Stomach (tissue), 9 donors: ENCODE measurements around the gene PORCN. TPM values are rescaled to one million over a fixed set of nuclear protein-coding genes. Genes with fewer than 3 reads are reported as not detected.

Experiments
- DNase-seq, 2 donors: peaks; one replicate each; pipeline versions ENCODE4 v3.0.0 to v3.0.0-alpha.2; 2013 to 2019
- H3K27ac ChIP-seq, 5 donors: fragments of 200-600 bp in 4 of 5; sonication (generic) in 4 of 5; one replicate each; pipeline ENCODE4 v1.5.1; 2013 to 2019; ENCODE audit warnings: mild to moderate bottlenecking in 1 of 5, moderate library complexity in 1 of 5
- H3K27me3 ChIP-seq, 3 donors: fragments of 200-600 bp; sonication (generic); one replicate each; pipeline ENCODE4 v1.5.1; 2017 to 2019; ENCODE audit warnings: mixed run types in 1 of 3
- H3K36me3 ChIP-seq, 4 donors: fragments of 200-600 bp; sonication (generic); 1 replicate in 3 of 4; 2 replicates in 1 of 4; pipeline ENCODE4 v1.5.1; 2016 to 2019
- H3K4me1 ChIP-seq, 4 donors: fragments of 200-600 bp; sonication (generic); one replicate each; pipeline ENCODE4 v1.5.1; 2016 to 2019
- H3K4me3 ChIP-seq, 4 donors: fragments of 200-600 bp; sonication (generic) in 3 of 4; one replicate each; pipeline ENCODE4 v1.5.1; 2016 to 2019; ENCODE audit warnings: mild to moderate bottlenecking in 1 of 4
- H3K9me3 ChIP-seq, 4 donors: fragments of 200-600 bp; sonication (generic); one replicate each; pipeline ENCODE4 v1.5.1; 2016 to 2019
- CTCF ChIP-seq, 7 experiments: fragments of 450-650 bp in 4 of 7; fragments of 200-600 bp in 3 of 7; sonication (generic) in 3 of 7; IDR thresholded peaks; one replicate each; pipeline ENCODE4 v1.5.1; 2016 to 2019; ENCODE audit warnings: antibody characterized with exemption in 7 of 7, control low read depth in 2 of 7, mild to moderate bottlenecking in 1 of 7
- EP300 ChIP-seq: sonication (generic); formaldehyde crosslinking; IDR thresholded peaks from one replicate; pipeline ENCODE4 v1.6.1; 2017; ENCODE audit warnings: antibody characterized with exemption
- POLR2A ChIP-seq, 4 donors: fragments of 450-650 bp; IDR thresholded peaks; one replicate each; pipeline ENCODE4 v1.6.1; 2016; ENCODE audit warnings: antibody characterized with exemption in 4 of 4, control low read depth in 2 of 4, mild to moderate bottlenecking in 1 of 4, moderate library complexity in 1 of 4
- POLR2AphosphoS5 ChIP-seq, 3 donors: sonication (generic); formaldehyde crosslinking; IDR thresholded peaks; one replicate each; pipeline ENCODE4 v1.6.1; 2016; ENCODE audit warnings: antibody characterized with exemption in 3 of 3
- WGBS, 5 donors: extraction: QIAGEN DNeasy Blood & Tissue Kit in 3 of 5; methylation state at CpG; one replicate each; pipeline versions ENCODE4 v1.1.5 to v1.1.7; 2013 to 2018; 5-methylcytosine and 5-hydroxymethylcytosine counted together
- intact Hi-C: fragments of 100-400 bp; cut with DNase I; formaldehyde crosslinking; loops from one replicate; pipeline ENCODE4 v1.15.1; 2023; ENCODE audit warnings: low total_unique reads
- polyA plus RNA-seq, 3 donors: library from polyadenylated mRNA; stranded (reverse); fragments of 200-250 nt; gene quantifications; one replicate each; pipeline ENCODE4 v1.2.3, GENCODE V29; 2013
- total RNA-seq, 5 donors: library from RNA; depleted of rRNA; stranded (reverse); fragments of >200 nt; gene quantifications; one replicate each; pipeline versions ENCODE4 v1.1.0 to v1.2.3, GENCODE V29; 2014 to 2016
- donor health status: healthy with polysubstance abuse.
- donor health status: Bipolar disorder and iron deficiency.
- donor health status: healthy.

The PORCN gene
- total and polyA plus RNA-seq, 8 donors = 1.8 to 27.4 (median 10.3) TPM

- Histone ChIP-seq H3K36me3 (no peaks in the 10 kb centered on the region), H3K27ac (no peak overlapping the region), H3K27me3 (no peaks in the 10 kb centered on the region), H3K4me3 (no peak overlapping the region), H3K9me3 (no peaks in the 10 kb centered on the region), H3K4me1 (peaks cover 4 to 11% (median 7%) of the 10 kb centered on the region in 4 donors)
- WGBS, 5 donors = 54 to 71% (median 64%) methylated on average over 5 of the region's 5 CpGs
- no peak for TF ChIP-seq CTCF (IDR thresholded peaks at IDR 0.05)
- no peak for TF ChIP-seq POLR2A (IDR thresholded peaks at IDR 0.05)
- no peak for TF ChIP-seq EP300
- TF ChIP-seq POLR2AphosphoS5 (IDR thresholded peaks at IDR 0.05) = no peak
- intact Hi-C loops = no loop called here
- no peak for DNase-seq
These were observed 3.3 kb upstream of the PORCN start for GRCh38 chrX:48505481-48505880.

DNA sequence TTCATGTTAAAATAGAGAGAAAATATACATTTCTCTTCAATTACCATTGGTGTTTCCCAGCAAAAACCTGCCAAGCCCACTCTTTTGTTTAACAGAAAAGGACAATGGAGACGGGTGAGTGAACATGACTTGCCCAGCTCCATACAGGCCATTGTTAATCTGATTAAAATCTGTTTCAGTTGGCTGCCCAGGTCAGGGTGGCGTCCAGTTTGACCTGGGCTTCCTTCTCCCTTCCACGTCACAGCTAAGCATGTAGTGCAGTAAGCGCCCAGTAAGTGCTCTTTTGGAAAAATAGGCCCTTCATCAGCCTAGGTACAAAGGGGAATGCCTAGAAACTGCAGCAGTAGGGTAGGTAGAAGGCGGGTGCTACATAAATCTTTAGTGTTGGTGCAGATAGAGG, 1.5 kb upstream of the PORCN start:
- Histone ChIP-seq H3K27ac (no peak overlapping the region), H3K27me3 (no peaks in the 10 kb centered on the region), H3K9me3 (no peaks in the 10 kb centered on the region), H3K4me3 (no peak overlapping the region), H3K36me3 (peaks cover 0 to 2% (median under 1%) of the 10 kb centered on the region in 4 donors), H3K4me1 (peaks cover 4 to 11% (median 7%) of the 10 kb centered on the region in 4 donors)
- no peak for DNase-seq
- WGBS, 5 donors = 74 to 88% (median 84%) methylated on average over 5 of the region's 5 CpGs
- TF ChIP-seq POLR2AphosphoS5 (IDR thresholded peaks at IDR 0.05) = no peak
- no peak for TF ChIP-seq CTCF (IDR thresholded peaks at IDR 0.05)
- no peak for TF ChIP-seq POLR2A (IDR thresholded peaks at IDR 0.05)
- no peak for TF ChIP-seq EP300
- intact Hi-C loops = no loop called here

GRCh38 chrX:48509245-48509590, 426 bp downstream of the PORCN start:
- WGBS, 5 donors = 0 to 41% (median 6%) methylated on average over 1 to 16 of the region's 16 CpGs
- H3K27me3 ChIP-seq = no peaks in the 10 kb centered on the region
- DNase-seq = peak in 1 of 2 donors; percentile 16
- peak overlapping the region; percentile 77 to 84 (median 81) for H3K27ac ChIP-seq
- peaks cover 0 to 12% (median 3%) of the 10 kb centered on the region in 4 donors for H3K36me3 ChIP-seq
- intact Hi-C loops = no loop called here
- TF ChIP-seq CTCF (IDR thresholded peaks at IDR 0.05) = no peak
- no peak for TF ChIP-seq POLR2A (IDR thresholded peaks at IDR 0.05)
- no peak for TF ChIP-seq POLR2AphosphoS5 (IDR thresholded peaks at IDR 0.05)
- TF ChIP-seq EP300 = no peak
- H3K9me3 ChIP-seq = no peaks in the 10 kb centered on the region
- H3K4me3 ChIP-seq = peak overlapping the region; percentile 59 to 69 (median 64)
- H3K4me1 ChIP-seq = peaks cover 4 to 11% (median 7%) of the 10 kb centered on the region in 4 donors

DNA sequence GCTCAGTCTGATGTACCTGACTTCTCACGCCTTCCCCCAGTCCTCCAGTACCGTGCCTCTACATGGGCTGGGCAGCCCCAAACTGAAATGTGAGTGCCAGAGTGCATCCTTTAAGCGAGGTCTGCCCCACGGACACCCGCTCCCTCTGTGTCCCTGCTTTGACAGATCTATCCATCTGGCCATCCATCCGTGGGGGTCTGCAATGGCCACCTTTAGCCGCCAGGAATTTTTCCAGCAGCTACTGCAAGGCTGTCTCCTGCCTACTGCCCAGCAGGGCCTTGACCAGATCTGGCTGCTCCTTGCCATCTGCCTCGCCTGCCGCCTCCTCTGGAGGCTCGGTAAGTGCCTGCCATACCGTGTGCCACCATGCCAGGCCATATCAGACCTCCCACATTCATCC, 827 bp downstream of the PORCN start:
- H3K27ac ChIP-seq = peak overlapping the region in 1 of 5 donors; percentile 84
- TF ChIP-seq POLR2A (IDR thresholded peaks at IDR 0.05) = no peak
- no peak for TF ChIP-seq POLR2AphosphoS5 (IDR thresholded peaks at IDR 0.05)
- no peak for TF ChIP-seq CTCF (IDR thresholded peaks at IDR 0.05)
- TF ChIP-seq EP300 = no peak
- H3K36me3 ChIP-seq = peaks cover 0 to 16% (median 6%) of the 10 kb centered on the region in 4 donors
- intact Hi-C loops = no loop called here
- no peaks in the 10 kb centered on the region for H3K9me3 ChIP-seq
- DNase-seq = no peak
- H3K27me3 ChIP-seq = no peaks in the 10 kb centered on the region
- WGBS, 5 donors = 45 to 70% (median 62%) methylated on average over 6 to 11 of the region's 11 CpGs
- H3K4me1 ChIP-seq = peaks cover 4 to 11% (median 7%) of the 10 kb centered on the region in 4 donors
- peak overlapping the region; percentile 59 to 69 (median 64) for H3K4me3 ChIP-seq
